GM23338 (cell line): Measurements from ENCODE around the gene CASP7. TPM values are rescaled to one million over a fixed set of nuclear protein-coding genes. Genes with fewer than 3 reads are reported as not detected.

Source experiments
- ATAC-seq: fragments of 200-7000 bp; cut with Tn5 transposase; 3 replicates; pipeline ENCODE4 v1.9.1; 2020
- DNase-seq: peaks from one replicate; pipeline ENCODE4 v3.0.0-alpha.2; 2015; ENCODE audit warnings: low spot score
- H2AFZ ChIP-seq: fragments of 200-600 bp; sonication (generic); 2 replicates; pipeline ENCODE4 v1.8.0; 2016; ENCODE audit warnings: antibody characterized with exemption, mild to moderate bottlenecking, moderate library complexity
- H3F3A ChIP-seq: fragments of 200-600 bp; sonication (generic); replicated peaks from 2 replicates; pipeline ENCODE4 v1.8.0; 2017; ENCODE audit warnings: antibody characterized with exemption, mixed run types, low read depth
- H3K27ac ChIP-seq: fragments of 200-600 bp; sonication (generic); 2 replicates; pipeline ENCODE4 v1.6.1; 2016; ENCODE audit warnings: low read depth
- H3K27me3 ChIP-seq: fragments of 200-600 bp; sonication (generic); 2 replicates; pipeline ENCODE4 v1.8.0; 2016; ENCODE audit warnings: mild to moderate bottlenecking, mixed run types, moderate library complexity; ENCODE audit not compliant: insufficient read depth
- H3K36me3 ChIP-seq: fragments of 200-600 bp; sonication (generic); 2 replicates; pipeline ENCODE4 v1.8.0; 2016; ENCODE audit warnings: mild to moderate bottlenecking; ENCODE audit not compliant: insufficient read depth
- H3K4me1 ChIP-seq: fragments of 200-600 bp; sonication (generic); 2 replicates; pipeline ENCODE4 v1.8.0; 2016; ENCODE audit warnings: mild to moderate bottlenecking, moderate library complexity; ENCODE audit not compliant: insufficient read depth
- H3K4me2 ChIP-seq: fragments of 200-600 bp; sonication (generic); 2 replicates; pipeline ENCODE4 v1.7.1; 2017; ENCODE audit warnings: mixed run types
- H3K4me3 ChIP-seq: fragments of 200-600 bp; sonication (generic); 2 replicates; pipeline ENCODE4 v1.6.1; 2016; ENCODE audit warnings: mixed run types
- H3K79me2 ChIP-seq: fragments of 200-600 bp; sonication (generic); replicated peaks from 2 replicates; pipeline ENCODE4 v1.8.0; 2017; ENCODE audit warnings: mild to moderate bottlenecking; ENCODE audit not compliant: insufficient read depth
- H3K9me2 ChIP-seq: fragments of 200-600 bp; sonication (generic); 2 replicates; pipeline ENCODE4 v1.8.0; 2017; ENCODE audit not compliant: insufficient read depth
- H4K20me1 ChIP-seq: fragments of 200-600 bp; sonication (generic); replicated peaks from 2 replicates; pipeline ENCODE4 v1.8.0; 2017; ENCODE audit warnings: mild to moderate bottlenecking; ENCODE audit not compliant: insufficient read depth
- H3K27ac Mint-ChIP-seq: 2 replicates; pipeline ENCODE4 v1.8.0; 2020; ENCODE audit warnings: inconsistent platforms, mild to moderate bottlenecking, moderate library complexity, mixed read lengths
- H3K27me3 Mint-ChIP-seq: 3 replicates; pipeline ENCODE4 v1.8.0; 2022; ENCODE audit warnings: low read depth, mild to moderate bottlenecking, moderate library complexity, mixed read lengths, inconsistent platforms; ENCODE audit not compliant: insufficient read depth, poor library complexity
- H3K36me3 Mint-ChIP-seq: 3 replicates; pipeline ENCODE4 v1.8.0; 2021; ENCODE audit warnings: low read depth, mild to moderate bottlenecking, inconsistent platforms, moderate library complexity, mixed read lengths
- H3K4me1 Mint-ChIP-seq: 3 replicates; pipeline ENCODE4 v1.8.0; 2020; ENCODE audit warnings: mild to moderate bottlenecking, inconsistent platforms, mixed read lengths
- H3K4me3 Mint-ChIP-seq: 3 replicates; pipeline ENCODE4 v1.8.0; 2021; ENCODE audit warnings: moderate library complexity, mild to moderate bottlenecking, inconsistent platforms, mixed read lengths
- H3K9me3 Mint-ChIP-seq: 3 replicates; pipeline ENCODE4 v1.8.0; 2020; ENCODE audit warnings: moderate library complexity, mild to moderate bottlenecking, inconsistent platforms, mixed read lengths
- CREB1 ChIP-seq: fragments of 250-450 bp; sonication (Bioruptor Pico); IDR thresholded peaks from 2 replicates; pipeline ENCODE4 v1.5.0; 2020; ENCODE audit warnings: low read depth, mild to moderate bottlenecking, moderate library complexity
- EZH2 ChIP-seq: fragments of 200-600 bp; sonication (generic); IDR thresholded peaks from one replicate; pipeline ENCODE4 v1.8.0; 2017; ENCODE audit warnings: antibody characterized with exemption, mild to moderate bottlenecking, low read depth; ENCODE audit not compliant: unreplicated experiment
- EZH2phosphoT487 ChIP-seq: fragments of 200-600 bp; sonication (generic); IDR thresholded peaks from one replicate; pipeline ENCODE4 v1.8.1; 2018; ENCODE audit warnings: antibody characterized with exemption; ENCODE audit not compliant: unreplicated experiment
- JUNB ChIP-seq: IDR thresholded peaks from one replicate; pipeline ENCODE4 v1.6.1; 2016; ENCODE audit warnings: antibody characterized with exemption; ENCODE audit not compliant: unreplicated experiment
- NANOG ChIP-seq: IDR thresholded peaks from 2 replicates; pipeline ENCODE4 v1.6.1; 2016; ENCODE audit warnings: antibody characterized with exemption, borderline replicate concordance
- POLR2AphosphoS5 ChIP-seq: IDR thresholded peaks from 2 replicates; pipeline ENCODE4 v1.6.1; 2016; ENCODE audit warnings: antibody characterized with exemption, low read depth
- STAT1 ChIP-seq: IDR thresholded peaks from one replicate; pipeline ENCODE4 v1.6.1; 2016; ENCODE audit warnings: antibody characterized with exemption; ENCODE audit not compliant: unreplicated experiment
- ZNF114 ChIP-seq: fragments of 250-450 bp; sonication (Bioruptor Pico); IDR thresholded peaks from 2 replicates; pipeline ENCODE4 v1.5.0; 2020; ENCODE audit warnings: mild to moderate bottlenecking, moderate library complexity
- ZNF331 ChIP-seq: fragments of 250-450 bp; sonication (Bioruptor Pico); IDR thresholded peaks from 2 replicates; pipeline ENCODE4 v1.5.0; 2020; ENCODE audit warnings: low read depth, mild to moderate bottlenecking, moderate library complexity
- polyA plus RNA-seq: library from polyadenylated mRNA; unstranded; fragments of >200 nt; fragmentation: Nextera tagmentation; extraction: Ambion mirVana; gene quantifications from 2 replicates; pipeline ENCODE4 v1.2.1, GENCODE V29; 2016
- total RNA-seq: library from RNA; depleted of rRNA; stranded (reverse); fragments of >200 nt; shearing (Covaris generic); gene quantifications from 2 replicates; pipeline ENCODE4 v1.2.3, GENCODE V29; 2014
- TF ChIP-seq, protein P1 (sequence below), 2 experiments: fragments of 200-600 bp in 1 of 2; sonication (generic) in 1 of 2; conservative IDR thresholded peaks; 2 replicates each; pipeline versions ENCODE4 v1.5.1 to v1.6.1; 2016 to 2017; ENCODE audit warnings: antibody characterized with exemption in 2 of 2, low read depth in 2 of 2, mild to moderate bottlenecking in 2 of 2, moderate library complexity in 1 of 2
- TF ChIP-seq, protein P2 (sequence below): IDR thresholded peaks from one replicate; pipeline ENCODE4 v1.6.1; 2018; ENCODE audit warnings: antibody characterized with exemption; ENCODE audit not compliant: unreplicated experiment
- TF ChIP-seq, protein P3 (sequence below): fragments of 250-450 bp; sonication (Bioruptor Pico); IDR thresholded peaks from 2 replicates; pipeline ENCODE4 v1.5.0; 2020; ENCODE audit warnings: mild to moderate bottlenecking, moderate library complexity
- TF ChIP-seq, protein P4 (sequence below): IDR thresholded peaks from 2 replicates; pipeline ENCODE4 v1.6.1; 2016; ENCODE audit warnings: antibody characterized with exemption

Gene CASP7
- total and polyA plus RNA-seq, 2 experiments from 2014 or later, result 2.1 to 7.0 TPM

DNA sequence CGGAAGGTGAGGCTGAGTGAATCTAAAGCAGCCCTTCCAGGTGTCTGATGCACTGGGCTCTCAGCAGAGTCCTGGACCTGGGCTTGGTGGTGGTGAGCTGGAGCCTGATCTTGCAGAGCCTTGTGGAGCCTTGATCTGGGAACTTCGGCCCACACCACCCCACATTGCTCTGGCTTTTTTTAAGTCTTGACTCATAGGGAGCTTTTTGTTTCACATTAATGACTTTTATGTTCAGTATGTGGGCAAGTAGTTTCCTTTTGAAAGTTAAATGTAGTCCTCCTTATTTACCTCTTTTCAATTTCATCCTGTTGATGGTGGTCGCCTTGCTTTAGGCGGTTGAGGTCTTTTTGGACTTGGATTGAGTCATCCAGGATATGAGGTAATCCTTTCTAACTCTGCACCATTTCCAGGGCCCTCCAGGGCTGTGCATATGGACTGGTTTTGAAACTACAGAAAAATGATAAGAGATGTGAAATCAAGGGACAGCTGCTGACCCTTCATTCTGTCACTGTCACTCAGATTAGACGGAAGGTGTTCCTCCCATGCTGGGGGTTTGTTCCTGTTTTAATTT, 12.9 kb upstream of the CASP7 start:
- no peak overlapping the region for H3K4me2 ChIP-seq
- H3K36me3 Mint-ChIP-seq, result no peaks in the 10 kb centered on the region; the same call in 2 of the 3 replicates
- H2AFZ ChIP-seq, result no peak overlapping the region
- no peaks in the 10 kb centered on the region for H3F3A ChIP-seq
- H3K4me1 Mint-ChIP-seq, result no peaks in the 10 kb centered on the region; the same call in 2 of the 3 replicates
- no peak for DNase-seq
- no peaks in the 10 kb centered on the region for H3K36me3 ChIP-seq
- ATAC-seq, result no peak
- no peak overlapping the region for H3K4me3 Mint-ChIP-seq
- H3K9me2 ChIP-seq, result peaks cover 12% of the 10 kb centered on the region; the same call in 1 of the 2 replicates
- no peak overlapping the region for H3K4me3 ChIP-seq
- peaks cover 12% of the 10 kb centered on the region; the same call in 2 of the 3 replicates for H3K9me3 Mint-ChIP-seq
- no peak overlapping the region for H3K27ac ChIP-seq
- H3K4me1 ChIP-seq, result no peaks in the 10 kb centered on the region
- H3K79me2 ChIP-seq, result no peaks in the 10 kb centered on the region
- H3K27ac Mint-ChIP-seq, result no peak overlapping the region
- peaks cover 1% of the 10 kb centered on the region for H3K27me3 Mint-ChIP-seq
- H4K20me1 ChIP-seq, result no peaks in the 10 kb centered on the region
- no peaks in the 10 kb centered on the region for H3K27me3 ChIP-seq
- TF ChIP-seq CREB1 (CRISPR knock-in tag), result no peak
- TF ChIP-seq, protein P1, sequence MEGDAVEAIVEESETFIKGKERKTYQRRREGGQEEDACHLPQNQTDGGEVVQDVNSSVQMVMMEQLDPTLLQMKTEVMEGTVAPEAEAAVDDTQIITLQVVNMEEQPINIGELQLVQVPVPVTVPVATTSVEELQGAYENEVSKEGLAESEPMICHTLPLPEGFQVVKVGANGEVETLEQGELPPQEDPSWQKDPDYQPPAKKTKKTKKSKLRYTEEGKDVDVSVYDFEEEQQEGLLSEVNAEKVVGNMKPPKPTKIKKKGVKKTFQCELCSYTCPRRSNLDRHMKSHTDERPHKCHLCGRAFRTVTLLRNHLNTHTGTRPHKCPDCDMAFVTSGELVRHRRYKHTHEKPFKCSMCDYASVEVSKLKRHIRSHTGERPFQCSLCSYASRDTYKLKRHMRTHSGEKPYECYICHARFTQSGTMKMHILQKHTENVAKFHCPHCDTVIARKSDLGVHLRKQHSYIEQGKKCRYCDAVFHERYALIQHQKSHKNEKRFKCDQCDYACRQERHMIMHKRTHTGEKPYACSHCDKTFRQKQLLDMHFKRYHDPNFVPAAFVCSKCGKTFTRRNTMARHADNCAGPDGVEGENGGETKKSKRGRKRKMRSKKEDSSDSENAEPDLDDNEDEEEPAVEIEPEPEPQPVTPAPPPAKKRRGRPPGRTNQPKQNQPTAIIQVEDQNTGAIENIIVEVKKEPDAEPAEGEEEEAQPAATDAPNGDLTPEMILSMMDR (conservative IDR thresholded peaks at IDR 0.05; ENCODE audit: low read depth in 2 of 2), result no peak
- TF ChIP-seq EZH2phosphoT487, result no peak
- TF ChIP-seq POLR2AphosphoS5, result no peak
- TF ChIP-seq EZH2, result no peak
- TF ChIP-seq ZNF114 (CRISPR knock-in tag), result no peak
- TF ChIP-seq, protein P2, sequence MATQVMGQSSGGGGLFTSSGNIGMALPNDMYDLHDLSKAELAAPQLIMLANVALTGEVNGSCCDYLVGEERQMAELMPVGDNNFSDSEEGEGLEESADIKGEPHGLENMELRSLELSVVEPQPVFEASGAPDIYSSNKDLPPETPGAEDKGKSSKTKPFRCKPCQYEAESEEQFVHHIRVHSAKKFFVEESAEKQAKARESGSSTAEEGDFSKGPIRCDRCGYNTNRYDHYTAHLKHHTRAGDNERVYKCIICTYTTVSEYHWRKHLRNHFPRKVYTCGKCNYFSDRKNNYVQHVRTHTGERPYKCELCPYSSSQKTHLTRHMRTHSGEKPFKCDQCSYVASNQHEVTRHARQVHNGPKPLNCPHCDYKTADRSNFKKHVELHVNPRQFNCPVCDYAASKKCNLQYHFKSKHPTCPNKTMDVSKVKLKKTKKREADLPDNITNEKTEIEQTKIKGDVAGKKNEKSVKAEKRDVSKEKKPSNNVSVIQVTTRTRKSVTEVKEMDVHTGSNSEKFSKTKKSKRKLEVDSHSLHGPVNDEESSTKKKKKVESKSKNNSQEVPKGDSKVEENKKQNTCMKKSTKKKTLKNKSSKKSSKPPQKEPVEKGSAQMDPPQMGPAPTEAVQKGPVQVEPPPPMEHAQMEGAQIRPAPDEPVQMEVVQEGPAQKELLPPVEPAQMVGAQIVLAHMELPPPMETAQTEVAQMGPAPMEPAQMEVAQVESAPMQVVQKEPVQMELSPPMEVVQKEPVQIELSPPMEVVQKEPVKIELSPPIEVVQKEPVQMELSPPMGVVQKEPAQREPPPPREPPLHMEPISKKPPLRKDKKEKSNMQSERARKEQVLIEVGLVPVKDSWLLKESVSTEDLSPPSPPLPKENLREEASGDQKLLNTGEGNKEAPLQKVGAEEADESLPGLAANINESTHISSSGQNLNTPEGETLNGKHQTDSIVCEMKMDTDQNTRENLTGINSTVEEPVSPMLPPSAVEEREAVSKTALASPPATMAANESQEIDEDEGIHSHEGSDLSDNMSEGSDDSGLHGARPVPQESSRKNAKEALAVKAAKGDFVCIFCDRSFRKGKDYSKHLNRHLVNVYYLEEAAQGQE, result no peak
- TF ChIP-seq NANOG, result no peak
- no peak for TF ChIP-seq STAT1
- no peak for TF ChIP-seq ZNF331
- TF ChIP-seq, protein P3, sequence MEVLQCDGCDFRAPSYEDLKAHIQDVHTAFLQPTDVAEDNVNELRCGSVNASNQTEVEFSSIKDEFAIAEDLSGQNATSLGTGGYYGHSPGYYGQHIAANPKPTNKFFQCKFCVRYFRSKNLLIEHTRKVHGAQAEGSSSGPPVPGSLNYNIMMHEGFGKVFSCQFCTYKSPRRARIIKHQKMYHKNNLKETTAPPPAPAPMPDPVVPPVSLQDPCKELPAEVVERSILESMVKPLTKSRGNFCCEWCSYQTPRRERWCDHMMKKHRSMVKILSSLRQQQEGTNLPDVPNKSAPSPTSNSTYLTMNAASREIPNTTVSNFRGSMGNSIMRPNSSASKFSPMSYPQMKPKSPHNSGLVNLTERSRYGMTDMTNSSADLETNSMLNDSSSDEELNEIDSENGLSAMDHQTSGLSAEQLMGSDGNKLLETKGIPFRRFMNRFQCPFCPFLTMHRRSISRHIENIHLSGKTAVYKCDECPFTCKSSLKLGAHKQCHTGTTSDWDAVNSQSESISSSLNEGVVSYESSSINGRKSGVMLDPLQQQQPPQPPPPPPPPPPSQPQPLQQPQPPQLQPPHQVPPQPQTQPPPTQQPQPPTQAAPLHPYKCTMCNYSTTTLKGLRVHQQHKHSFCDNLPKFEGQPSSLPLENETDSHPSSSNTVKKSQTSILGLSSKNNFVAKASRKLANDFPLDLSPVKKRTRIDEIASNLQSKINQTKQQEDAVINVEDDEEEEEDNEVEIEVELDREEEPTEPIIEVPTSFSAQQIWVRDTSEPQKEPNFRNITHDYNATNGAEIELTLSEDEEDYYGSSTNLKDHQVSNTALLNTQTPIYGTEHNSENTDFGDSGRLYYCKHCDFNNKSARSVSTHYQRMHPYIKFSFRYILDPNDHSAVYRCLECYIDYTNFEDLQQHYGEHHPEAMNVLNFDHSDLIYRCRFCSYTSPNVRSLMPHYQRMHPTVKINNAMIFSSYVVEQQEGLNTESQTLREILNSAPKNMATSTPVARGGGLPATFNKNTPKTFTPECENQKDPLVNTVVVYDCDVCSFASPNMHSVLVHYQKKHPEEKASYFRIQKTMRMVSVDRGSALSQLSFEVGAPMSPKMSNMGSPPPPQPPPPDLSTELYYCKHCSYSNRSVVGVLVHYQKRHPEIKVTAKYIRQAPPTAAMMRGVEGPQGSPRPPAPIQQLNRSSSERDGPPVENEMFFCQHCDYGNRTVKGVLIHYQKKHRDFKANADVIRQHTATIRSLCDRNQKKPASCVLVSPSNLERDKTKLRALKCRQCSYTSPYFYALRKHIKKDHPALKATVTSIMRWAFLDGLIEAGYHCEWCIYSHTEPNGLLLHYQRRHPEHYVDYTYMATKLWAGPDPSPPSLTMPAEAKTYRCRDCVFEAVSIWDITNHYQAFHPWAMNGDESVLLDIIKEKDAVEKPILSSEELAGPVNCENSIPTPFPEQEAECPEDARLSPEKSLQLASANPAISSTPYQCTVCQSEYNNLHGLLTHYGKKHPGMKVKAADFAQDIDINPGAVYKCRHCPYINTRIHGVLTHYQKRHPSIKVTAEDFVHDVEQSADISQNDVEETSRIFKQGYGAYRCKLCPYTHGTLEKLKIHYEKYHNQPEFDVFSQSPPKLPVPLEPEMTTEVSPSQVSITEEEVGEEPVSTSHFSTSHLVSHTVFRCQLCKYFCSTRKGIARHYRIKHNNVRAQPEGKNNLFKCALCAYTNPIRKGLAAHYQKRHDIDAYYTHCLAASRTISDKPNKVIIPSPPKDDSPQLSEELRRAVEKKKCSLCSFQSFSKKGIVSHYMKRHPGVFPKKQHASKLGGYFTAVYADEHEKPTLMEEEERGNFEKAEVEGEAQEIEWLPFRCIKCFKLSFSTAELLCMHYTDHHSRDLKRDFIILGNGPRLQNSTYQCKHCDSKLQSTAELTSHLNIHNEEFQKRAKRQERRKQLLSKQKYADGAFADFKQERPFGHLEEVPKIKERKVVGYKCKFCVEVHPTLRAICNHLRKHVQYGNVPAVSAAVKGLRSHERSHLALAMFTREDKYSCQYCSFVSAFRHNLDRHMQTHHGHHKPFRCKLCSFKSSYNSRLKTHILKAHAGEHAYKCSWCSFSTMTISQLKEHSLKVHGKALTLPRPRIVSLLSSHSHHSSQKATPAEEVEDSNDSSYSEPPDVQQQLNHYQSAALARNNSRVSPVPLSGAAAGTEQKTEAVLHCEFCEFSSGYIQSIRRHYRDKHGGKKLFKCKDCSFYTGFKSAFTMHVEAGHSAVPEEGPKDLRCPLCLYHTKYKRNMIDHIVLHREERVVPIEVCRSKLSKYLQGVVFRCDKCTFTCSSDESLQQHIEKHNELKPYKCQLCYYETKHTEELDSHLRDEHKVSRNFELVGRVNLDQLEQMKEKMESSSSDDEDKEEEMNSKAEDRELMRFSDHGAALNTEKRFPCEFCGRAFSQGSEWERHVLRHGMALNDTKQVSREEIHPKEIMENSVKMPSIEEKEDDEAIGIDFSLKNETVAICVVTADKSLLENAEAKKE (CRISPR knock-in tag), result no peak
- TF ChIP-seq, protein P4, sequence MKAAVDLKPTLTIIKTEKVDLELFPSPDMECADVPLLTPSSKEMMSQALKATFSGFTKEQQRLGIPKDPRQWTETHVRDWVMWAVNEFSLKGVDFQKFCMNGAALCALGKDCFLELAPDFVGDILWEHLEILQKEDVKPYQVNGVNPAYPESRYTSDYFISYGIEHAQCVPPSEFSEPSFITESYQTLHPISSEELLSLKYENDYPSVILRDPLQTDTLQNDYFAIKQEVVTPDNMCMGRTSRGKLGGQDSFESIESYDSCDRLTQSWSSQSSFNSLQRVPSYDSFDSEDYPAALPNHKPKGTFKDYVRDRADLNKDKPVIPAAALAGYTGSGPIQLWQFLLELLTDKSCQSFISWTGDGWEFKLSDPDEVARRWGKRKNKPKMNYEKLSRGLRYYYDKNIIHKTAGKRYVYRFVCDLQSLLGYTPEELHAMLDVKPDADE, result no peak
- TF ChIP-seq JUNB, result no peak
